CD4-positive, alpha-beta T cell treated with Interleukin-6 for 4 hours (primary cell): ENCODE measurements around the gene PCAT7.
"Not testable (repeated sequence)": the region's sequence is repeated elsewhere in the genome, so short reads cannot be mapped to it uniquely, and the experiment has no call there.

ENCODE experiments used
- DNase-seq: peaks from one replicate; pipeline ENCODE4 v3.0.0-alpha.2; 2020; ENCODE audit warnings: mixed read lengths

PCAT7 gene

DNA sequence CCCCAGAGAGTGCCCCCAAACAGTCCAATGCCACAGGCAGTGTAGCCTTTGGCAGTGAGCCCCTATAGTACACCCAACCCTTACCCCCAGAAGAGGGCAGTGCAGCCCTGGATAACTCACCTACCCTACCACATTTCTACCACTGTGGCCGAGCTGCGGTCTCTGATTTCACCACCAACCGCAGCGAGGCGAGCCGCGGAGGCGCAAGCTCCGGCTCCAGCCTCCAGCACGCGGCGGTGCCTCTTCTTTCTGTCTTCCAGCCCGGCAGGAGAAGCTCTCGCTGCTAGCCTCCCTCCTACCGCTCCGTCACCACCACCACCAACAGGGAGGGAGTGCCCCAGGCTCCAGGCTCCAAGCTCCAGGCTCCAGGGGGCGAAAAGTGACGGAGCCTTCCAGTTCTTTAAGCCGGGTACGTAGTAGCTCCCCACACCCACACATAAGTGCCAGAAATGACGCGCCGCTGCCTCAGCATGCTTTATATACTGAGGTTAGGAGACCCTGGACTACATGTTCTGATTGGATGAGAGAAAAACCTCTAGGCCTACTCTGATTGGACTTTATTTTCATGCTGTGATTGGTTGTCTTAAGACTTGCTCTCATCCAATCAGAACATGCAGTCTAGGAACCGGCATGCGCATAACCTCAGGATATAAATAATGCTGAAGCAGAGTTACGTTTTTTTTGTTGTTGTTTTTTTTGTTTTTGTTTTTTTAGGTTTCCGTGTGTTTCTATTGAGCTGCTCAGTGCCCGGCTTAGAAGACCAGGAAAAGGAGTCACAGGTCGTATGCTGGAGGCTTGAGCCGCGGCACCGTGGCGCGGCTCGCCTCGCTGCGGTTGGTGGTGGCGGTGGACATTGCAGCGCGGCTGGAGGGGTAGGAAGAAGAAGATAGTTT, at the start of gene PCAT7:
TSS of gene PCAT7 (plus strand) at position 645 of the 893 bp plus-strand sequence.
- peak; percentile 9 for DNase-seq

- DNase-seq, result not testable (repeated sequence)
Measured at GRCh38 chr9:94506370-94506769, 48.5 kb upstream of the PCAT7 start.

DNA sequence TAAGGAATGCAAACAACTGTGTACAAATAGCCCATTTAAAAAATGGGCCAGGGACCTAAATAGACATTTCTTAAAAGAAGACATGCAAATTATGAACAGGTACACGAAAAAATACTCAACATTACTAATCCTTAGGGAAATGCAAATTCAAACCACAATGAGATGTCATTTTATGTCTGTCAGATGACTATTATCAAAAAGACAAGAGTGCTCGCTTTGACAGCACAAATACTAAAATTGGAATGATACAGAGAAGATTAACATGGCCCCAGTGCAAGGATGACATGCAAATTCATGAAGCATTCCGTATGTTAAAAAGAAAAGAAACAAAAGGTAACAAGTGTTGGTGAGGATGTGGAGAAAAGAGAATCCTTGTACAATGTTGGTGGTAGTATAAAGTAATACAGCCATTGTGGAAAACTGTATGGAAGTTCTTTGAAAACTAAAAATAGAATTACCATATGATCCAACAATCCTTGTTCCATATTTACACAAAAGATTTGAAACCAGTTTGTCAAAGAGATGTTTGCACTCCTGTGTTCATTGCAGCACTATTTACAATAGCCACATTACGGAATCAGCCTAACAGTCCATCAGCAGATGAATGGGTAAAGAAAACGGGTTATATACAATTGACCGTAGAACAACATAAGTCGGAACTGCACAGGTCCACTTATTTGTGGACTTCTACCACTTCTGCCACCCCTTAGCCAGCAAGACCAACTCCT, 47.2 kb upstream of the PCAT7 start:
- no peak for DNase-seq

DNA sequence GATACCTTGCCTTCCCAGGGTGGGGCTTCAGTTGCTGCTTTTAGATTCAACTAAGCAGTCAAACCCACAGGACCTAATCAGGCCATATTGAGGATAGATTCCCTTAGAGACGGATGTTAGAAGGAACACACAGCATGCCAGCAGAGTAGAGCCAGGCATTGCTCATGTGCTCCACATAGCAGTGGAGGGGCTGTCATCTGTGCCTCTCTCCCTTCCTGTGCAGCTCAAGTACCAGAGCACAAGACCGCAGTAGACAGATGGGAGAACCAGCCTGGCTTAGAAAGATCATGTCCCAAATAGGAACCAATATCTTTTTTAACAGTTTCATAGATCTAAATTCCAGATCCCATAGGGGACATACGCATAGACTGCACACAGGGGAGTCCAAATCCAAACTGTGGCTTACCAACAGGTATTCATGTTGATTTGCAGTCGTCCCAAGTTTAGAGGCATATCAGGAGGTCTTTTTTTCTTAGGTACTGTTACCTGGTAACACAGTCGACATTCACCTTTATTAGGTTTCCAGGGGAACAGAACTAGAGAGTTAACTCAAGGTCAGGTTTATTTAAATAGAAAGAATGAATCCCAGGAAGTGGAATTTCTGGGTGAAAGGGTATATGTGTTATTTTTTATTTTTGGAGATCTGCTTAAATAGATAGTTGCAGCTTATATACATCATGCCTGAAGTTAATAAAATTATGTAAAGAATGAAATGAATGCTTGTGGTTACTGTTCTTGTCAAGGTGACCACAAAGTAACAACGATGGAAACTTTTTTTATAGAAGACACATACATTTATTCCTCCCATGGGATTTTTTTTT, 43.5 kb upstream of the PCAT7 start:
- no peak for DNase-seq

- DNase-seq, result no peak
Measured at GRCh38 chr9:94511955-94512265, 43.0 kb upstream of the PCAT7 start.

DNA sequence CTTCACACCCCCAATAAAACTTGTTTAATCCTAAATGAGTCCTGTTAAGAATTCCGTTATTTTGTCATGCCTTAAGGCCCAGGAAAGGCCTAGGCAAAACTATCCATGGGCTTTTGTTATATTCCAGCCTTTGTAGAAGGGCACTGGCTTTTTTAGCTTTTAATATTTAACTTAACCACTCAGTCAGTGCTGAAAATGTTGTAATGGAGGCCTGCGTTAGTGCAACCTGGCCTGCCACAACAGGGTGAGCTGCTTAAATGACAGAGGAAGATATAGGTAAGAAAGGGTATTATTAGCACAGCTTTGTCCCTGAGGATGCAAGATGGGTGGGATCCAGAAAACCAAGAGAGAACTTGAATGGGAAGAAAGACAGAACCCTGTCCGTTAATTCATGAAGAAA, 40.2 kb upstream of the PCAT7 start:
- no peak for DNase-seq

GRCh38 chr9:94517254-94517653, 37.6 kb upstream of the PCAT7 start:
- DNase-seq, result no peak

DNA sequence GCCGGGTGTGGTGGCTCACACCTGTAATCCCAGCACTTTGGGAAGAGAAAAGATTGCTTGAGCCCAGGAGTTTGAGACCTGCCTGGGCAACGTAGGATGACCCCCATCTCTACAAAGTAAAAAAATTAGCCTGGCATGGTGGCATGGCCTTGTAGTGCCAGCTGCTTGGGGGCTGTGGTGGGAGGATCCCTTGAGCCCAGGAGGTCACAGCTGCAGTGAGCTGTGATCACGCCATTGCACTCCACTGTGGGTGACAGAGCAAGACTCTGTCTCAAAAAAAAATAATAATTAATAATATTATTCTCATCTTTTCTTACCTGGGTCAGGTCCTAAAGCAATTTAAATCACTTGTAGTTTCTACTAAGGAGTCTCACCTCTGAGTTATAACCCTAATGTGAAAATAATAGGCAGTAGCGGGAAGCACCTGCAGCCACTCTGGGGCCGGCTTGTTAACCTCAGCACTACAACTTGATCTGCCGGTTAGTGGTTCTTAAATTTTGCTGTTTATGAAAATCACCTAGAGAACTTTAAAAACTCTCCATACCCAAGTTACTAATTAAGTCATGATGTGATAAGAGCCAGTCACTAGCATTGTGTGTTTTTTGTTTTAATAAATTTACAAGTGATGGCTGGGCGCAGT, 29.4 kb upstream of the PCAT7 start:
- no peak for DNase-seq

DNA sequence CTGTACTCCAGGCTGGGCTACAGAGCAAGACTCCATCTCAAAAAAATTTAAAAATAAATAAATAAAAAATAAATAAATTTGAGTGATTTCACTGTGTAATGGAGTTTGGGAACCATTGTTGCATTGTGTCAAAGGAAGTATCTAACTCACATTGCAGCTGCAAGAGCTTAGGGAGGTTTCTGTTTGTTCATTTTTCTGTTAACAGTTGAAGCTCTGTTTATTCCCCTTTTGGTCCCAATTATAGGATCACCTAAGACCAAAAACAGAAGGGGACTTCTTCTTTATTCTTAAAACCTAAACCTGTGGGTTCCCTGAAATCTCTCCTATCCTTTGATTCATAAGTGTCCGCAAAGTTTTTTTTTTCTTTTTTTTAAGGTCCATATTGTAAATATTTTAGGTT, 28.6 kb upstream of the PCAT7 start:
- DNase-seq, result no peak

GRCh38 chr9:94526951-94527350, 27.9 kb upstream of the PCAT7 start:
- no peak for DNase-seq

- DNase-seq, result no peak
Measured at GRCh38 chr9:94528886-94529285, 26.0 kb upstream of the PCAT7 start.

DNA sequence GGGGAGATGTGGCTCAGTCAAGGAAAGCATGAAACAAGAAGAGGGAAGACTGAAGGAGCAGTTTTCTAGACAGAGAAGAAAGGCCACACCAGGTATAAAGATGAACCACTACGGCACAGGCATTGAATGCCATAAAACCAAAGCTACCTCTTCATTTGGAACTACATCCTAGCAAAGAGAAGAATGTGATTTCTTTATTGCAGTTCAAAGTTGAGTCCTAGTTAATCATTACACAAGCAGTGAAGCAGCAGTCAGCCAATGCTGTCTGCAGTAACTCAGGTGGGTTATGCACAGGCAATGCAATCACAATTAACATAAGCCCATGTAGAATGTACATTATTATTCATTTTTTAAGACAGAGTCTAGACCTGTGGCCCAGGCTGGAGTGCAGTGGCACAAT, 21.7 kb upstream of the PCAT7 start:
- DNase-seq, result no peak

DNA sequence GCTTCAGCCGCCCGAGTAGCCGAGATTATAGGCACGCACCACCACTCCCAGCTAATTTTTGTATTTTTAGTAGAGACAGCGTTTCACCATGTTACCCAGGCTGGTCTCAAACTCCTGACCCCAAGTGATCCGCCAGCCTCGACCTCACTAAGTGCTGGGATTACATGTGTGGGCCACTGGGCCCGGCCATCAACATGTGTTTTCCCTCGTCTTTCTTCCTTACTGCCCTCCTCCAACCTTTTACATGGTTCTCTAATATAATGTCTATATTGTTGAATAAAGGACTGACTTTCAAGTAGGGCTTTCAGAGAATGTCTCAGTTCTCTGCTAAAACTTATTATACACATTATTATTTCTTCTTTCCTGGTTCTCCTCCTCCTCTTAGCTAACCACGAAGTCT, 21.3 kb upstream of the PCAT7 start:
- no peak for DNase-seq

GRCh38 chr9:94534901-94535300, 20.0 kb upstream of the PCAT7 start:
- no peak for DNase-seq

DNA sequence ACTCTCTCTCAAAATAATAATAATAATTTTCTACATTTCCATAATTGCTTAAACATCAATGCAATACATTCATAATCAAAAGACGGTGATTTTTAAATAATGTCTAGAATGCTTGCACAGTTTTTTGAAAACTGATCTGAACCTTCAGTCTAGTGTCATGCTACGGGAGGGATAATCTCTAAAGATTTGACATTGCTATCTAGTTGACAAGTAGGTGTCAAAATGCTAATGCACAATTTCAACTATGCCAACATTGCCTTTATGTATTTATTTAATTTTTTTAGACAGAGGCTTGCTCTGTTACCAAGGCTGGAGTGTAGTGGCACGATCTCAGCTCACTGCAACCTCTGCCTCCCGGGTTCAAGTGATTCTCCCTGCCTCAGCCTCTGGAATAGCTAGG, 16.0 kb upstream of the PCAT7 start:
- DNase-seq, result no peak

DNA sequence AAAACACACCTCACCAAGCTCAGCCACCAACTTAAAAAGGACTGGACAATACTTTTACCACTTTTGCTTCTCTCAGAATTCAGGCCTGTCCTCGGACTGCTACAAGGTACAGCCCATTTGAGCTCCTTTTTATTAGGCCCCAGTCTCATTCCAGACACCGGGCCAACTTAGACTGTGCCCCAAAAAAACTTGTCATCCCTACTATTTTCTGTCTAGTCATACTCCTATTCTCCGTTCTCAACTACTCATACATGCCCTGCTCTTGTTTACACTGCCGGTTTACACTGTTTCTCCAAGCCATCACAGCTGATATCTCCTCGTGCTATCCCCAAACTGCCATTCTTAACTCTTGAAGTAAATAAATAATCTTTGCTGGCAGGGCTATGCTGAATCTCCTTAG, 10.5 kb upstream of the PCAT7 start:
- not testable (repeated sequence) for DNase-seq

DNA sequence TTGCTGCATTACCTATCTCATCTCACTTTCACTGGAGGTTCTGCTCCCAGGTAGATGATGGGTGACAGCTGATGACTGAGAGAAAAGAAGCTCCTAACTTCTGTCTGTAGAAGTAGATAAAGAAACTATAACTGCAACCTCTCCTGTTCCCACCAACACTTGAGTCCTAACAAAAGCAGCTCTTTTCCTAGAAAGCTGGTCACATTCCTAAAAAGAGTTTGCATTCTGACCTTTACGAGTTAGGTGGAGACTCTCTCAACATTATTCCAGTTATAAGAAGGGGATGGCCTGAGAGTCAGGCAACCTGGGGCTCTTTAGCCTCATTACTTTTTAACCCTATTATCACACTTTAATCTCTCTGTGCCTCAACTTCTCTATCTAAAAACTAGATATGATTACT, 8.9 kb upstream of the PCAT7 start:
- DNase-seq, result no peak

DNA sequence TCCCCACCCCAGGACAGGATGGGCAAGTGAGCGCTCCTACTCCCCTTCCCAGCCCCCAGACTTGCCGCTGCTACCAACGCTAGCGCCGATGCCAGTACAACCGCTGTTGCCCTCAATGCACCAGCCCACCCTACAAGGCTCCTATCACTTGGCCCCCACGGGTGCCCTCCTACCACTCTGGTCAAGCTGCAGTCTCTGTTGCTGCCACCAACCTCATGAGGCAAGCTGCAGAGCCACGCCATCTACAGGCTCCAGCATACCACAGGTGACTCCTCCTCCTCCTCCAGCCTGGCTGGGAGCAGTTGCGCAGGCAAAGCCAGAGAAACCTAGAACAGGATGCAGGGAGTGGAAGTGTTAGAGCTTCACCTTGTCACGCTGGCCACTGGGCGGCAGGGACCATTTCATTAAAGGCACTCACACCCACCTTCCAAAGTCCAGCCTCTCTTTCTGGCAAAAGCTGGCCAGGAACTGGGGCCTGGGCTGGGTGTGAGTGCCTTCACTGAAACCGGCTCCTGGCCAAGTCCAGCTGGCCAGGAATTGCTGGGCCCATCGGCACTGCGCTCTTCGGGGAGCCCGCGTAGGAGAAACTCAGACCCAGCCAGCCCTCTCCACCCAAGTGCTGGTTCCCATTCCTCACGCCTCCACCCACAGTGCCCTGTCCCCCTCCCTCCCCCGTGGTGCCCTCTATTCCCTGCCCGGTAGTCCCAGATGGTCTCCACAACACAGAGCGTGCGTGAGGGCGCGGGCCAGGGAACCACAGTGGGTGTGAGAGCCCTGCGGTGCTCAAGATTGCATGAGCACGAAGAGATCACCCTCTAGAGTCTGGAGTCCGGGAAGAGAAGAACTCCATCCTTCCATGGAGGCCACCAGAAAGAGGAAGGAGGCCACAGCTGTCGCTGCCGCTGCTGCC, 1.6 kb upstream of the PCAT7 start:
- no peak for DNase-seq

- DNase-seq, result no peak
Measured at GRCh38 chr9:94554078-94554438, 825 bp upstream of the PCAT7 start.

DNA sequence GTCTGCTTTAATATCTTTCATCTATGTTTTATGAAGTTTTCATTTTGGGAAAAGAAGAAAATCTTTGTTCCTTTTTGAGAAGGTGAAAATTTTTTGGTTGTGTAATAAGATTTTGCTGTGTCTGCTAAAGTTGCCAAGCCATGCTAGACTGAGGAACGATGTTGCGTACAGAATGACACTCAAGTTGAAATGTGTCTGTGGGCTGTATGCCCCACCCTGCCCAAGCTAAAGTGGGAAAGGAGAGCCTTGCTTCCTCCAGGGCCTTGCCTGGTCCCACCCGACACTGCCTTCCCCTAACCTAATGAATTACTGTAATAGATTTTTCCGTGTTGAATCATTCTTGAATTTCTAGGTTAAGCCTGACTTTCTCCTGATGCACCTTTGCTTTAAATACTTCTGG, 2.5 kb downstream of the PCAT7 start:
- no peak for DNase-seq

- no peak for DNase-seq
Measured at GRCh38 chr9:94560237-94560636, 5.4 kb downstream of the PCAT7 start.

- no peak for DNase-seq
Measured at GRCh38 chr9:94563548-94563947, 8.7 kb downstream of the PCAT7 start.
